Neural cell (in vitro differentiated cells): ENCODE results near the gene SLC24A3. TPM values are rescaled to one million over a fixed set of nuclear protein-coding genes. Genes with fewer than 3 reads are reported as not detected.

Experiments used
- H2AFZ ChIP-seq: fragments of 200-600, 300-800 bp; sonication (generic), shearing (Covaris generic); 2 replicates; pipeline ENCODE4 v1.6.0; 2014; ENCODE audit warnings: low read depth, mild to moderate bottlenecking, antibody characterized with exemption, low read length, moderate library complexity
- H3F3A ChIP-seq: fragments of 200-600 bp; shearing (Covaris generic); 2 replicates; pipeline ENCODE4 v1.6.1; 2016; ENCODE audit warnings: mild to moderate bottlenecking, moderate library complexity, mixed read lengths, antibody characterized with exemption, low read length; ENCODE audit not compliant: insufficient read depth, poor library complexity, severe bottlenecking
- H3K27ac ChIP-seq: fragments of 200-600, 300-800 bp; sonication (generic), shearing (Covaris generic); 2 replicates; pipeline ENCODE4 v1.5.1; 2014; ENCODE audit warnings: mild to moderate bottlenecking, low read length, moderate library complexity
- H3K27me3 ChIP-seq: fragments of 300-800, 200-600 bp; sonication (generic), shearing (Covaris generic); 2 replicates; pipeline ENCODE4 v1.6.0; 2014; ENCODE audit warnings: mild to moderate bottlenecking, low read depth, low read length, moderate library complexity; ENCODE audit not compliant: insufficient read depth
- H3K36me3 ChIP-seq: fragments of 300-800, 200-600 bp; sonication (generic), shearing (Covaris generic); 2 replicates; pipeline ENCODE4 v1.5.1; 2014; ENCODE audit warnings: mild to moderate bottlenecking, antibody characterized with exemption, low read length, moderate library complexity; ENCODE audit not compliant: insufficient read depth
- H3K4me2 ChIP-seq: fragments of 300-800, 200-600 bp; sonication (generic), shearing (Covaris generic); 2 replicates; pipeline ENCODE4 v1.6.0; 2014; ENCODE audit warnings: mild to moderate bottlenecking, low read length
- H3K4me3 ChIP-seq: fragments of 300-800, 200-600 bp; sonication (generic), shearing (Covaris generic); 2 replicates; pipeline ENCODE4 v1.5.1; 2014; ENCODE audit warnings: mild to moderate bottlenecking, low read length, moderate library complexity
- H3K79me2 ChIP-seq: fragments of 200-600 bp; shearing (Covaris generic); replicated peaks from 2 replicates; pipeline ENCODE4 v1.6.0; 2014; ENCODE audit warnings: mild to moderate bottlenecking, low read length, moderate library complexity; ENCODE audit not compliant: insufficient read depth
- H3K9ac ChIP-seq: fragments of 300-800, 200-600 bp; sonication (generic), shearing (Covaris generic); 2 replicates; pipeline ENCODE4 v1.6.1; 2016; ENCODE audit warnings: mild to moderate bottlenecking, low read length, mixed read lengths
- H3K9me2 ChIP-seq: fragments of 200-600 bp; shearing (Covaris generic); 2 replicates; pipeline ENCODE4 v1.6.1; 2016; ENCODE audit warnings: mild to moderate bottlenecking, low read length, mixed read lengths; ENCODE audit not compliant: insufficient read depth
- H3K9me3 ChIP-seq: fragments of 200-600, 300-800 bp; sonication (generic), shearing (Covaris generic); 2 replicates; pipeline ENCODE4 v1.6.1; 2016; ENCODE audit warnings: mild to moderate bottlenecking, mixed run types, low read length, moderate library complexity, mixed read lengths
- H4K20me1 ChIP-seq: fragments of 200-600 bp; shearing (Covaris generic); 2 replicates; pipeline ENCODE4 v1.6.1; 2016; ENCODE audit warnings: mild to moderate bottlenecking, mixed run types; ENCODE audit not compliant: insufficient read depth
- EP300 ChIP-seq: fragments of 450-650 bp; conservative IDR thresholded peaks from 2 replicates; pipeline ENCODE4 v1.6.1; 2014; ENCODE audit warnings: antibody characterized with exemption, mild to moderate bottlenecking, moderate library complexity; ENCODE audit not compliant: poor library complexity, severe bottlenecking
- EZH2 ChIP-seq: fragments of 200-600, 300-800 bp; shearing (Covaris generic), sonication (generic); IDR thresholded peaks from 2 replicates; pipeline ENCODE4 v1.6.1; 2014; ENCODE audit warnings: antibody characterized with exemption, low read length, borderline replicate concordance, mild to moderate bottlenecking; ENCODE audit not compliant: insufficient read depth, poor library complexity, severe bottlenecking
- MXI1 ChIP-seq: fragments of 450-650 bp; conservative IDR thresholded peaks from 2 replicates; pipeline ENCODE4 v1.6.1; 2014; ENCODE audit warnings: antibody characterized with exemption, mild to moderate bottlenecking; ENCODE audit not compliant: poor library complexity, severe bottlenecking
- POLR2AphosphoS5 ChIP-seq: IDR thresholded peaks from 2 replicates; pipeline ENCODE4 v1.6.1; 2012
- RAD21 ChIP-seq: fragments of 450-650 bp; conservative IDR thresholded peaks from 2 replicates; pipeline ENCODE4 v1.6.1; 2014; ENCODE audit warnings: antibody characterized with exemption, mild to moderate bottlenecking, moderate library complexity
- SMC3 ChIP-seq: fragments of 450-650 bp; conservative IDR thresholded peaks from 2 replicates; pipeline ENCODE4 v1.6.1; 2014; ENCODE audit warnings: antibody characterized with exemption, mild to moderate bottlenecking, moderate library complexity; ENCODE audit not compliant: poor library complexity
- TAF1 ChIP-seq: IDR thresholded peaks from 2 replicates; pipeline ENCODE4 v1.6.1; 2012; ENCODE audit warnings: low read depth
- polyA plus RNA-seq: library from polyadenylated mRNA; depleted of rRNA; stranded (reverse); fragments of >200 nt; gene quantifications from 2 replicates; pipeline ENCODE4 v1.2.3, GENCODE V29; 2014
- TF ChIP-seq, protein P1 (sequence below): fragments of 450-650 bp; IDR thresholded peaks from 2 replicates; pipeline ENCODE4 v1.5.1; 2014; ENCODE audit warnings: antibody characterized with exemption, mild to moderate bottlenecking, moderate library complexity; ENCODE audit not compliant: poor library complexity, severe bottlenecking
- TF ChIP-seq, protein P2 (sequence below): IDR thresholded peaks from 2 replicates; pipeline ENCODE4 v1.6.1; 2012; ENCODE audit warnings: borderline replicate concordance

Gene SLC24A3
- polyA plus RNA-seq, 1 donor from 2014 or later, result 6.5 TPM

DNA sequence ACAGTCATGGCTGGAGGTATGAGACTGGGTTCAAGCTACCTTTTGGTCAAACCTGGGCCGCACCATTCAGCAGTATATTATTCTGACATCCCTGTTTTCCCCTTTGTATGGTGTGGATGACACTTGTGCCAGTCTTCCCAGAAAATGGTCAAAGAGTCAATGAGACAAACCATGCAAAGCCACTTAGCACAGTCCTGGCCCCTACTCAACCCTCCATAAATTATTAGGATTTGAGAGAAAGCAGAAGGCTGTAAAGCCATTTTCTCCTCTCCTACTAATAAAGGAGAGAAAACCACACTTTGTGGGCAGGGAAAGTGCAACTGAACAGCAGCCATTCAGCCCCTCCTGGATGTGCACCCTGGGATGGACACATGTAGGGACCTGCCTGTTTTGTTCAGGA, 236.2 kb downstream of the SLC24A3 start:
- TF ChIP-seq TAF1 (no peak), EZH2 (no peak)
- no peak overlapping the region for H2AFZ ChIP-seq
- H3K9me2 ChIP-seq, result no peaks in the 10 kb centered on the region
- no peaks in the 10 kb centered on the region for H4K20me1 ChIP-seq
- no peak overlapping the region for H3K4me2 ChIP-seq
- H3K9me3 ChIP-seq, result no peaks in the 10 kb centered on the region
- H3K36me3 ChIP-seq, result no peaks in the 10 kb centered on the region
- H3K79me2 ChIP-seq, result no peaks in the 10 kb centered on the region
- no peaks in the 10 kb centered on the region for H3K27me3 ChIP-seq
- no peak overlapping the region for H3K27ac ChIP-seq
- H3K9ac ChIP-seq, result no peak overlapping the region
- H3F3A ChIP-seq, result no peaks in the 10 kb centered on the region
- no peak overlapping the region for H3K4me3 ChIP-seq

DNA sequence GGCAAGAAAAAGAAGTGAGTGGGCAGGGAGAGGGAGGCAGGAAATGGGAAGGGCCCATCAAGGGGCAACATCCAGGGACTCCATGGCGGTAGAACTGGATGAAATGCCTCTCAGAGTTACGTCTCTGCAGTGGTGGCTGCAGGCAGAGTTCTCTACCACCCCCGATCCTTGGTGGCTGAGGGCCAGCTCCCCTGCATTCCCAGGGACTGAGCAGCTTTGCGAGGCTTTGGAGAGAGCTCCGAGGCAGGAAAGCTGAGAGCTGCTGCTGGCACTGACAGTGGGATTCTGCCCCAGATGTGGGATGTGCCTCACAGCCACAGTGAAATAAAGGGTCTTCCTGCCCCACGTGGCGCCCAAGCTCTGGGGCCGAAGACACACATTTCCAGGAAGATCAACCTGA, 236.6 kb downstream of the SLC24A3 start:
- no peak overlapping the region for H3K4me3 ChIP-seq
- no peak overlapping the region for H2AFZ ChIP-seq
- no peak overlapping the region for H3K9ac ChIP-seq
- no peaks in the 10 kb centered on the region for H4K20me1 ChIP-seq
- TF ChIP-seq EZH2, result no peak
- TF ChIP-seq, protein P1, sequence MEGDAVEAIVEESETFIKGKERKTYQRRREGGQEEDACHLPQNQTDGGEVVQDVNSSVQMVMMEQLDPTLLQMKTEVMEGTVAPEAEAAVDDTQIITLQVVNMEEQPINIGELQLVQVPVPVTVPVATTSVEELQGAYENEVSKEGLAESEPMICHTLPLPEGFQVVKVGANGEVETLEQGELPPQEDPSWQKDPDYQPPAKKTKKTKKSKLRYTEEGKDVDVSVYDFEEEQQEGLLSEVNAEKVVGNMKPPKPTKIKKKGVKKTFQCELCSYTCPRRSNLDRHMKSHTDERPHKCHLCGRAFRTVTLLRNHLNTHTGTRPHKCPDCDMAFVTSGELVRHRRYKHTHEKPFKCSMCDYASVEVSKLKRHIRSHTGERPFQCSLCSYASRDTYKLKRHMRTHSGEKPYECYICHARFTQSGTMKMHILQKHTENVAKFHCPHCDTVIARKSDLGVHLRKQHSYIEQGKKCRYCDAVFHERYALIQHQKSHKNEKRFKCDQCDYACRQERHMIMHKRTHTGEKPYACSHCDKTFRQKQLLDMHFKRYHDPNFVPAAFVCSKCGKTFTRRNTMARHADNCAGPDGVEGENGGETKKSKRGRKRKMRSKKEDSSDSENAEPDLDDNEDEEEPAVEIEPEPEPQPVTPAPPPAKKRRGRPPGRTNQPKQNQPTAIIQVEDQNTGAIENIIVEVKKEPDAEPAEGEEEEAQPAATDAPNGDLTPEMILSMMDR, result no peak
- TF ChIP-seq, protein P2, sequence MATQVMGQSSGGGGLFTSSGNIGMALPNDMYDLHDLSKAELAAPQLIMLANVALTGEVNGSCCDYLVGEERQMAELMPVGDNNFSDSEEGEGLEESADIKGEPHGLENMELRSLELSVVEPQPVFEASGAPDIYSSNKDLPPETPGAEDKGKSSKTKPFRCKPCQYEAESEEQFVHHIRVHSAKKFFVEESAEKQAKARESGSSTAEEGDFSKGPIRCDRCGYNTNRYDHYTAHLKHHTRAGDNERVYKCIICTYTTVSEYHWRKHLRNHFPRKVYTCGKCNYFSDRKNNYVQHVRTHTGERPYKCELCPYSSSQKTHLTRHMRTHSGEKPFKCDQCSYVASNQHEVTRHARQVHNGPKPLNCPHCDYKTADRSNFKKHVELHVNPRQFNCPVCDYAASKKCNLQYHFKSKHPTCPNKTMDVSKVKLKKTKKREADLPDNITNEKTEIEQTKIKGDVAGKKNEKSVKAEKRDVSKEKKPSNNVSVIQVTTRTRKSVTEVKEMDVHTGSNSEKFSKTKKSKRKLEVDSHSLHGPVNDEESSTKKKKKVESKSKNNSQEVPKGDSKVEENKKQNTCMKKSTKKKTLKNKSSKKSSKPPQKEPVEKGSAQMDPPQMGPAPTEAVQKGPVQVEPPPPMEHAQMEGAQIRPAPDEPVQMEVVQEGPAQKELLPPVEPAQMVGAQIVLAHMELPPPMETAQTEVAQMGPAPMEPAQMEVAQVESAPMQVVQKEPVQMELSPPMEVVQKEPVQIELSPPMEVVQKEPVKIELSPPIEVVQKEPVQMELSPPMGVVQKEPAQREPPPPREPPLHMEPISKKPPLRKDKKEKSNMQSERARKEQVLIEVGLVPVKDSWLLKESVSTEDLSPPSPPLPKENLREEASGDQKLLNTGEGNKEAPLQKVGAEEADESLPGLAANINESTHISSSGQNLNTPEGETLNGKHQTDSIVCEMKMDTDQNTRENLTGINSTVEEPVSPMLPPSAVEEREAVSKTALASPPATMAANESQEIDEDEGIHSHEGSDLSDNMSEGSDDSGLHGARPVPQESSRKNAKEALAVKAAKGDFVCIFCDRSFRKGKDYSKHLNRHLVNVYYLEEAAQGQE, result no peak
- TF ChIP-seq MXI1, result no peak
- TF ChIP-seq SMC3, result no peak
- no peak for TF ChIP-seq POLR2AphosphoS5
- TF ChIP-seq EP300, result no peak
- no peak for TF ChIP-seq TAF1
- TF ChIP-seq RAD21, result no peak
- no peaks in the 10 kb centered on the region for H3F3A ChIP-seq
- no peaks in the 10 kb centered on the region for H3K79me2 ChIP-seq
- H3K27ac ChIP-seq, result no peak overlapping the region
- H3K9me3 ChIP-seq, result no peaks in the 10 kb centered on the region
- H3K36me3 ChIP-seq, result no peaks in the 10 kb centered on the region
- no peaks in the 10 kb centered on the region for H3K9me2 ChIP-seq
- H3K27me3 ChIP-seq, result no peaks in the 10 kb centered on the region
- H3K4me2 ChIP-seq, result no peak overlapping the region

DNA sequence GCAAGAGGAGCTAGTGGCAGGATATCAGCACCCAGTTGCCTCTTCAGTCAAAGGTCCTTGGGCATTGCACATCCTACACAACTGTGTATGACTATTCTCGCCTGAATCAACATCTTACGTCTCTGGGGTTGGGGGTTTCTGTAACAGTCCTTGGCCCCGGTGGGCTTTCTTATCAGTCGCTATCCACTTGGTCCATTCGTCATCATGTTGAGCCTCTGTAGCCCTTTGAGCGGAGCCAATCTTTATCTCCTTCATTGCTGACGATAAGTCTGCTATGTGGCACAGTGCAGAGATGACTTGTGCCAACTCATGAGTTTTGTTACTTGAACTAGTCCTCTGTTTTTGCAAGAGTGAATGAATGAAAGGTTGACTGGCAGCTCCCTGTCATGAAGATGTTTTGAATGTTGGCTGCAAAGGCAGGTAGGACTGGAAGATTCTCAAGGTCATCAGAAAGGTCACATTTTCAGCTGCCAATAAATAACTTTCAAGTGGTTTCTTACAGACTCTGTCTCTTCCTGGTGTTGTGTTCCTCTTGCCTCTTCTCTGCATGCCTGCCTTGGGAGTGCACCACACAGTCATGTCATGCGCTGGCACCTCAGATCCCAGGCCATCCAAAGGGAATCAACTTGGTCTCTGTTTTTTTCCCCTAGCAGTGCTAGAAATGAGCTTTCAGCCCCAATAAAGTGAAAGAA, 238.9 kb downstream of the SLC24A3 start:
- Histone ChIP-seq H3K4me3 (no peak overlapping the region), H3K27ac (no peak overlapping the region), H3K9me2 (no peaks in the 10 kb centered on the region), H3K36me3 (no peaks in the 10 kb centered on the region), H3K79me2 (no peaks in the 10 kb centered on the region), H3K4me2 (no peak overlapping the region), H3F3A (no peaks in the 10 kb centered on the region), H3K9me3 (no peaks in the 10 kb centered on the region), H2AFZ (no peak overlapping the region), H3K9ac (no peak overlapping the region), H3K27me3 (no peaks in the 10 kb centered on the region), H4K20me1 (no peaks in the 10 kb centered on the region)
- TF ChIP-seq TAF1 (no peak), POLR2AphosphoS5 (no peak), EP300 (no peak), SMC3 (no peak), RAD21 (no peak), EZH2 (no peak), MXI1 (no peak)
- TF ChIP-seq, protein P1, result no peak
- TF ChIP-seq, protein P2, result no peak
